Measurements from ENCODE around the gene PHC2. TPM values are rescaled to one million over a fixed set of nuclear protein-coding genes. Genes with fewer than 3 reads are reported as not detected.

PHC2 gene
- total RNA-seq, 1 donor, result 85.4 TPM

DNA sequence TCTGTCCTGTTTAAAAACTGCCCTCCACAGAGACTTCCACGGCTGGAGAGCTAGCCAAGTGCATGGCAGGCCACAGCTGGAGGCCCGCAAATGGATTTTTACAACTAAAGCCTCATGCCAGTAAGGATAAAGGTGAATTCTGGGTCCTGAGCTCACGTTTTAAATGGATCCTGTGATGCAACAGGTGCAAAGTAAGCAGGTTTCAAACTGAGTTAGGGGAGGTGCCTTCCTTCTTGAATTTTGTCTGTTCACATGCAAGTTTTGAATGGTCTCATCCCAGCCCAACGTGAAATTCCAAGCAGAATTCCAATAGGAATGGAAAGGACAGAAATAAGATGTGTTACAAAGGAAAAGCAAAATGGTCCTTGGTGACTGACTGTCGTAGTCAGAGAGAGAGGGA, 73.8 kb downstream of the PHC2 start:
- DNase-seq (ENCODE audit: insufficient read length, low spot score, missing footprints), result no peak
- H3K9me3 ChIP-seq (ENCODE audit: low read depth, low read length), result no peaks in the 10 kb centered on the region
- no peak overlapping the region for H3K4me3 ChIP-seq (ENCODE audit: insufficient read depth, low read length)
- H4K20me1 ChIP-seq (ENCODE audit: insufficient read depth, low read length), result no peaks in the 10 kb centered on the region
- no peaks in the 10 kb centered on the region for H3K4me1 ChIP-seq (ENCODE audit: insufficient read depth, low read length)
- H3K79me2 ChIP-seq (ENCODE audit: insufficient read depth, low read length), result no peaks in the 10 kb centered on the region
- no peaks in the 10 kb centered on the region for H3K27me3 ChIP-seq (ENCODE audit: insufficient read depth, low read length)
- TF ChIP-seq, protein P1, sequence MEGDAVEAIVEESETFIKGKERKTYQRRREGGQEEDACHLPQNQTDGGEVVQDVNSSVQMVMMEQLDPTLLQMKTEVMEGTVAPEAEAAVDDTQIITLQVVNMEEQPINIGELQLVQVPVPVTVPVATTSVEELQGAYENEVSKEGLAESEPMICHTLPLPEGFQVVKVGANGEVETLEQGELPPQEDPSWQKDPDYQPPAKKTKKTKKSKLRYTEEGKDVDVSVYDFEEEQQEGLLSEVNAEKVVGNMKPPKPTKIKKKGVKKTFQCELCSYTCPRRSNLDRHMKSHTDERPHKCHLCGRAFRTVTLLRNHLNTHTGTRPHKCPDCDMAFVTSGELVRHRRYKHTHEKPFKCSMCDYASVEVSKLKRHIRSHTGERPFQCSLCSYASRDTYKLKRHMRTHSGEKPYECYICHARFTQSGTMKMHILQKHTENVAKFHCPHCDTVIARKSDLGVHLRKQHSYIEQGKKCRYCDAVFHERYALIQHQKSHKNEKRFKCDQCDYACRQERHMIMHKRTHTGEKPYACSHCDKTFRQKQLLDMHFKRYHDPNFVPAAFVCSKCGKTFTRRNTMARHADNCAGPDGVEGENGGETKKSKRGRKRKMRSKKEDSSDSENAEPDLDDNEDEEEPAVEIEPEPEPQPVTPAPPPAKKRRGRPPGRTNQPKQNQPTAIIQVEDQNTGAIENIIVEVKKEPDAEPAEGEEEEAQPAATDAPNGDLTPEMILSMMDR (IDR thresholded peaks at IDR 0.05; ENCODE audit: extremely low read depth, low read depth, low read length), result no peak
- H3K27ac ChIP-seq (ENCODE audit: low read depth, low read length), result no peak overlapping the region
- H3K4me2 ChIP-seq (ENCODE audit: insufficient read depth, low read length), result no peak overlapping the region
- H3K36me3 ChIP-seq (ENCODE audit: insufficient read depth, low read length), result peaks cover 57% of the 10 kb centered on the region
- H2AFZ ChIP-seq (ENCODE audit: low read length), result no peak overlapping the region

DNA sequence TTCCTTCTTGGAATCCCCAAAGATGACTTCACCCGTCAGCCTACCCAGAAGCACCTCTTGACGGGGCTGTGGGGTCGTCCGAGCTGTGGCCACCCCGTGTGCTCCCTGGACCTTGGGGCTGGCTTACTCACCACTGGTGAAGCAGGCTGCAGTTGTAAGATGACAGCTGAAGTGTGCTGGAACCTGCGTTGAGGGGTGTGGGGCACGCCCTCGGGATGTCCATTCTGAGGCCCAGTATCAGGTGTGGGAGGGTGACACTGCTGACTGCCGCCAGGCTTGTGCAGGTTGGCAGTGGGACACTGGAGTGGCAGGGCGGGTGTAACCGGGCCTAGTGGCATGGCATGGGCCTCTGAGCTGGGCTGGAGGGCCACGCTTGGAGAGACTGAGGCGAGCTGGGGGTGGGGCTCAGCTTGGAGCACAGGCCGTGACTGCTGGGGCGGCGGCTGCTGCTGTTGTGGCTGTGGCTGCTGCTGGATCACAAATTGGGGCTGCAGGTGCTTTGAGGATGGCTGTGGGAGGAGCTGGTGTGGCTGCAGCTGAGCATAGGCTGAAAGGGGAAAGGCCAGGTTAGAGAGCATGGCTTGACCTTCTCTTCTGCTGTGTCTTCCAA, 76.1 kb downstream of the PHC2 start:
- H3K36me3 ChIP-seq (ENCODE audit: insufficient read depth, low read length), result peaks cover 42% of the 10 kb centered on the region
- TF ChIP-seq, protein P1 (IDR thresholded peaks at IDR 0.05; ENCODE audit: extremely low read depth, low read depth, low read length), result no peak
- no peaks in the 10 kb centered on the region for H3K9me3 ChIP-seq (ENCODE audit: low read depth, low read length)
- no peak overlapping the region for H3K4me3 ChIP-seq (ENCODE audit: insufficient read depth, low read length)
- H4K20me1 ChIP-seq (ENCODE audit: insufficient read depth, low read length), result no peaks in the 10 kb centered on the region
- H3K27ac ChIP-seq (ENCODE audit: low read depth, low read length), result no peak overlapping the region
- H2AFZ ChIP-seq (ENCODE audit: low read length), result no peak overlapping the region
- H3K4me1 ChIP-seq (ENCODE audit: insufficient read depth, low read length), result peaks cover 7% of the 10 kb centered on the region
- no peak overlapping the region for H3K4me2 ChIP-seq (ENCODE audit: insufficient read depth, low read length)
- no peaks in the 10 kb centered on the region for H3K27me3 ChIP-seq (ENCODE audit: insufficient read depth, low read length)
- DNase-seq (ENCODE audit: insufficient read length, low spot score, missing footprints), result no peak
- no peaks in the 10 kb centered on the region for H3K79me2 ChIP-seq (ENCODE audit: insufficient read depth, low read length)

DNA sequence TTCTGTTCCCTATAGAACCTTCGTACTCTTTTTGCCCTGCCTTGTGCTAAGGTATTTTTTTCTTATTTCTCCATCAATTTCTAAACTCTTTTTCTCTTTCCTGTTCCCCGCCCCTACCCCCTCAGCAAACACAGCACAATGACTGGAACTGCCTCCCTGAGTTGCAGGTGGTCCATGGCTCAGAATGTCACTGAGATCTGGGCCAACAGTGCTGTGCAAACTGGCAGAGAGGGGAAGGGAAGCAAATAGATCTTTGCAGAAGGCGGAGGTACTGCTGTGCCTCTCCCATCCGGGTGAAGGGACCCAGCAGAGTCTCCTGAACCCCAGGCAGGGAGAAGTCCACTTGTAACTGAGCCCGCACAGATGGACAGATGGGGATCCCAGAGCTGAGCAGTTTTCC, 77.4 kb downstream of the PHC2 start:
- Histone ChIP-seq H3K27me3 (ENCODE audit: insufficient read depth, low read length) (no peaks in the 10 kb centered on the region), H3K27ac (ENCODE audit: low read depth, low read length) (no peak overlapping the region), H3K36me3 (ENCODE audit: insufficient read depth, low read length) (peaks cover 29% of the 10 kb centered on the region), H3K4me3 (ENCODE audit: insufficient read depth, low read length) (no peak overlapping the region), H3K9me3 (ENCODE audit: low read depth, low read length) (no peaks in the 10 kb centered on the region), H3K4me1 (ENCODE audit: insufficient read depth, low read length) (peaks cover 7% of the 10 kb centered on the region), H3K4me2 (ENCODE audit: insufficient read depth, low read length) (no peak overlapping the region), H3K79me2 (ENCODE audit: insufficient read depth, low read length) (peaks cover 9% of the 10 kb centered on the region), H2AFZ (ENCODE audit: low read length) (no peak overlapping the region), H4K20me1 (ENCODE audit: insufficient read depth, low read length) (peaks cover 3% of the 10 kb centered on the region)
- TF ChIP-seq, protein P1 (IDR thresholded peaks at IDR 0.05; ENCODE audit: extremely low read depth, low read depth, low read length), result no peak
- no peak for DNase-seq (ENCODE audit: insufficient read length, low spot score, missing footprints)

DNA sequence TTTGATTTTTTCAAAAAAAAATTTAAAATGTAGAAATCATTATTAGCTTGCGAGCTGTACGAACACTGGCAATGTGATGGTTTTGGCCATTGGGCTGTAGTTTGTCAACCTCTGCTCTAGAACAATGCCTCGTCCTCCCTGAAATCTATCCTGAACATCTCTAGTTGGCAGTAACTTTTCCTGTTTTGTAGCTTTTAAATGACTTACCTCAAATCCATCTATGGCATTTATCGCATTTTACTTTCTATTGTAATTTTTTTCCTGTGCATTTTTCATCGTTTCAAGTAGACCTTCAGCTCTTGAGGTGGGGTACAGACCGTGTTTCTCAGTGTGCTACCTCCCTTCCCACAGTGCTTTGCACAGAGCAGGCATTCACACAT, 79.6 kb downstream of the PHC2 start:
- H3K4me1 ChIP-seq (ENCODE audit: insufficient read depth, low read length), result peaks cover 25% of the 10 kb centered on the region
- H3K36me3 ChIP-seq (ENCODE audit: insufficient read depth, low read length), result peaks cover 22% of the 10 kb centered on the region
- no peak for DNase-seq (ENCODE audit: insufficient read length, low spot score, missing footprints)
- TF ChIP-seq, protein P1 (IDR thresholded peaks at IDR 0.05; ENCODE audit: extremely low read depth, low read depth, low read length), result no peak
- no peak overlapping the region for H3K27ac ChIP-seq (ENCODE audit: low read depth, low read length)
- no peaks in the 10 kb centered on the region for H3K27me3 ChIP-seq (ENCODE audit: insufficient read depth, low read length)
- peaks cover 32% of the 10 kb centered on the region for H3K79me2 ChIP-seq (ENCODE audit: insufficient read depth, low read length)
- H2AFZ ChIP-seq (ENCODE audit: low read length), result no peak overlapping the region
- H3K9me3 ChIP-seq (ENCODE audit: low read depth, low read length), result no peaks in the 10 kb centered on the region
- H3K4me3 ChIP-seq (ENCODE audit: insufficient read depth, low read length), result no peak overlapping the region
- peaks cover 7% of the 10 kb centered on the region for H4K20me1 ChIP-seq (ENCODE audit: insufficient read depth, low read length)
- H3K4me2 ChIP-seq (ENCODE audit: insufficient read depth, low read length), result no peak overlapping the region

Data from osteoblast (primary cell).